Calu3 (cell line): Measurements from ENCODE around the gene SNX1. TPM values are rescaled to one million over a fixed set of nuclear protein-coding genes. Genes with fewer than 3 reads are reported as not detected.
"Not testable (repeated sequence)": the region's sequence is repeated elsewhere in the genome, so short reads cannot be mapped to it uniquely, and the experiment has no call there.

ENCODE experiments used
- BruUV-seq: library from RNA; stranded (reverse); fragments of 400-500 nt; replicated peaks from 2 replicates; lab custom pipeline; 2021; lab: Mats Ljungman, UMichigan
- CTCF ChIA-PET: fragments of 300-600 bp; sonication (Branson Sonifier 250); formaldehyde crosslinking; loops from one replicate; lab custom pipeline; 2022; ENCODE audit warnings: antibody characterized with exemption; lab: Charles Lee
- DNase-seq: peaks from one replicate; pipeline ENCODE4 v3.0.0; 2022
- H3K27ac Mint-ChIP-seq: one replicate; pipeline ENCODE4 v1.8.0; 2022; ENCODE audit warnings: mixed read lengths; ENCODE audit not compliant: unreplicated experiment
- H3K27me3 Mint-ChIP-seq: one replicate; pipeline ENCODE4 v1.8.0; 2022; ENCODE audit warnings: mixed read lengths; ENCODE audit not compliant: unreplicated experiment
- H3K36me3 Mint-ChIP-seq: one replicate; pipeline ENCODE4 v1.8.0; 2022; ENCODE audit warnings: mild to moderate bottlenecking, moderate library complexity, mixed read lengths; ENCODE audit not compliant: insufficient read depth, unreplicated experiment
- H3K4me1 Mint-ChIP-seq: one replicate; pipeline ENCODE4 v1.8.0; 2022; ENCODE audit warnings: mild to moderate bottlenecking, low read depth, mixed read lengths; ENCODE audit not compliant: unreplicated experiment
- H3K4me3 Mint-ChIP-seq: one replicate; pipeline ENCODE4 v1.8.0; 2022; ENCODE audit warnings: mild to moderate bottlenecking, low read depth, moderate library complexity, mixed read lengths; ENCODE audit not compliant: unreplicated experiment
- H3K9me3 Mint-ChIP-seq: one replicate; pipeline ENCODE4 v1.8.0; 2022; ENCODE audit warnings: low read depth, mixed read lengths; ENCODE audit not compliant: unreplicated experiment
- intact Hi-C: fragments of 100-400 bp; cut with micrococcal nuclease; formaldehyde crosslinking; loops from one replicate; pipeline ENCODE4 v1.10.0; 2022; ENCODE audit not compliant: unreplicated experiment
- total RNA-seq: library from RNA; stranded (reverse); gene quantifications from 2 replicates; pipeline ENCODE4 v1.2.3, GENCODE V29; 2022
- TF ChIP-seq, protein P1 (sequence below): fragments of 200-600 bp; IDR thresholded peaks from one replicate; pipeline ENCODE4 v1.8.0; 2022; ENCODE audit warnings: antibody characterized with exemption; ENCODE audit not compliant: unreplicated experiment

The SNX1 gene
- total RNA-seq, 1 experiment from 2014 or later = 108 TPM

DNA sequence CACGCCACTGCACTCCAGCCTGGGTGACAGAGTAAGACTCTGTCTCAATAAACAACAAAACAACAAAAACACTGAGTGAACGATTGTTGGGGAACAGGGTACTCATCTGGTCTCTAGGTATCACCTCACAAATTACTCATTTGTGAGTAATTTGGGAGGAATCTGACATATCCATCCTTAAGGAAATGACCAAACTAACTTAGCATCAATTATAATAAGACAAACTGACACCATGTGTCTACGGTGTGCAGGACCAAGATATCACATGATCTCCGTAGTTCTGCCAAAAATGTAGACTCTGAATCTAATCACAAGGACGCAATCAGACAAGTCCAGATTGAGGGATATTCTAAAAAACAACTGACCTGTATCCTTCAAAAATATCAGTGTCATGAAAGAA, 37.5 kb upstream of the SNX1 start:
- TF ChIP-seq, protein P1, sequence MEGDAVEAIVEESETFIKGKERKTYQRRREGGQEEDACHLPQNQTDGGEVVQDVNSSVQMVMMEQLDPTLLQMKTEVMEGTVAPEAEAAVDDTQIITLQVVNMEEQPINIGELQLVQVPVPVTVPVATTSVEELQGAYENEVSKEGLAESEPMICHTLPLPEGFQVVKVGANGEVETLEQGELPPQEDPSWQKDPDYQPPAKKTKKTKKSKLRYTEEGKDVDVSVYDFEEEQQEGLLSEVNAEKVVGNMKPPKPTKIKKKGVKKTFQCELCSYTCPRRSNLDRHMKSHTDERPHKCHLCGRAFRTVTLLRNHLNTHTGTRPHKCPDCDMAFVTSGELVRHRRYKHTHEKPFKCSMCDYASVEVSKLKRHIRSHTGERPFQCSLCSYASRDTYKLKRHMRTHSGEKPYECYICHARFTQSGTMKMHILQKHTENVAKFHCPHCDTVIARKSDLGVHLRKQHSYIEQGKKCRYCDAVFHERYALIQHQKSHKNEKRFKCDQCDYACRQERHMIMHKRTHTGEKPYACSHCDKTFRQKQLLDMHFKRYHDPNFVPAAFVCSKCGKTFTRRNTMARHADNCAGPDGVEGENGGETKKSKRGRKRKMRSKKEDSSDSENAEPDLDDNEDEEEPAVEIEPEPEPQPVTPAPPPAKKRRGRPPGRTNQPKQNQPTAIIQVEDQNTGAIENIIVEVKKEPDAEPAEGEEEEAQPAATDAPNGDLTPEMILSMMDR = no peak
- no TSS peak for BruUV-seq
- Mint-ChIP-seq H3K36me3 (no peaks in the 10 kb centered on the region), H3K27me3 (no peaks in the 10 kb centered on the region), H3K9me3 (no peaks in the 10 kb centered on the region), H3K4me1 (no peaks in the 10 kb centered on the region), H3K27ac (no peak overlapping the region), H3K4me3 (no peak overlapping the region)
- CTCF ChIA-PET = no interaction called here
- no peak for DNase-seq
- intact Hi-C loops = no loop called here

- CTCF ChIA-PET, H3K27ac Mint-ChIP-seq, intact Hi-C loops, H3K27me3 Mint-ChIP-seq, BruUV-seq, H3K4me3 Mint-ChIP-seq, H3K4me1 Mint-ChIP-seq, DNase-seq, H3K36me3 Mint-ChIP-seq, H3K9me3 Mint-ChIP-seq: not testable (repeated sequence)
Observed at GRCh38 chr15:64059104-64059503, 36.7 kb upstream of the SNX1 start.

DNA sequence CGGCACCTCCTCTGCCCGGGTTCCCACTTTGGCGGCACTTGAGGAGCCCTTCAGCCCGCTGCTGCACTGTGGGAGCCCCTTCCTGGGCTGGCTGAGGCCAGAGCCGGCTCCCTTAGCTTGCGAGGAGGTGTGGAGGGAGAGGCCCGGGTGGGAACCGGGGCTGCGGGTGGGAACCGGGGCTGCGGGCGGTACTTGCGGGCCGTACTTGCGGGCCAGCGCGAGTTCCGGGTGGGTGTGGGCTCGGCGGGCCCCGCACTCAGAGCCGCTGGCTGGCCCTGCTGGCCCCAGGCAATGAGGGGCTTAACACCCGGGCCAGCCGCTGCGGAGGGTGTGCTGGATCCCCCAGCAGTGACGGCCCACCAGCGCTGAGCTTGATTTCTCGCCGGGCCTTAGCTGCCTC, 35.1 kb upstream of the SNX1 start:
- no peaks in the 10 kb centered on the region for H3K9me3 Mint-ChIP-seq
- CTCF ChIA-PET = no interaction called here
- no TSS peak for BruUV-seq
- DNase-seq = no peak
- H3K27ac Mint-ChIP-seq = no peak overlapping the region
- no peaks in the 10 kb centered on the region for H3K27me3 Mint-ChIP-seq
- no peaks in the 10 kb centered on the region for H3K36me3 Mint-ChIP-seq
- H3K4me3 Mint-ChIP-seq = no peak overlapping the region
- no peaks in the 10 kb centered on the region for H3K4me1 Mint-ChIP-seq
- intact Hi-C loops = no loop called here
- TF ChIP-seq, protein P1 = no peak

DNA sequence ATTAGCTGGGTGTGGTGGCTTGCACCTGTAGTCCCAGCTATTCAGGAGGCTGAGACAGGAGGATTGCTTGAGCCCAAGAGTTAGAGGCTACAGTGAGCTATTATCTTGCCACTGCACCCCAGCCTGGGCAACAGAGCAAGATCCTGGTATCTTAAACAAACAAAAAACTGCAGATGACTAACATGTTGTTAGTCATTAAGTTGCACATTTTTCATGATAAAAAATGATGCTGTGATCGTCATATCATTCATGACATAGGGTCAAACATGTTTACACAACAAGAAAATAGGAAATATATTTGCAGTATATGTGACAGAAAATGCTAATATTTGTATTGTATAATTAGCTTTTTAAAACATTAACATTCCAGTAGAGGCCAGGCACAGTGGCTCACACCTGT, 29.3 kb upstream of the SNX1 start:
- TF ChIP-seq, protein P1 = no peak
- DNase-seq = no peak
- BruUV-seq = no TSS peak
- intact Hi-C loops = loop anchor here (2.0 kb wide), 2 partner anchors 122 to 240 kb away; no protein-coding TSS in a partner anchor
- H3K4me3 Mint-ChIP-seq = no peak overlapping the region
- no peaks in the 10 kb centered on the region for H3K4me1 Mint-ChIP-seq
- no peaks in the 10 kb centered on the region for H3K27me3 Mint-ChIP-seq
- H3K27ac Mint-ChIP-seq = no peak overlapping the region
- CTCF ChIA-PET = interaction anchor here (0.7 to 2.9 kb wide), 3 partner anchors 120 to 314 kb away, joined by 3 to 13 read pairs (median 11); no protein-coding TSS in a partner anchor
- H3K36me3 Mint-ChIP-seq = no peaks in the 10 kb centered on the region
- no peaks in the 10 kb centered on the region for H3K9me3 Mint-ChIP-seq

DNA sequence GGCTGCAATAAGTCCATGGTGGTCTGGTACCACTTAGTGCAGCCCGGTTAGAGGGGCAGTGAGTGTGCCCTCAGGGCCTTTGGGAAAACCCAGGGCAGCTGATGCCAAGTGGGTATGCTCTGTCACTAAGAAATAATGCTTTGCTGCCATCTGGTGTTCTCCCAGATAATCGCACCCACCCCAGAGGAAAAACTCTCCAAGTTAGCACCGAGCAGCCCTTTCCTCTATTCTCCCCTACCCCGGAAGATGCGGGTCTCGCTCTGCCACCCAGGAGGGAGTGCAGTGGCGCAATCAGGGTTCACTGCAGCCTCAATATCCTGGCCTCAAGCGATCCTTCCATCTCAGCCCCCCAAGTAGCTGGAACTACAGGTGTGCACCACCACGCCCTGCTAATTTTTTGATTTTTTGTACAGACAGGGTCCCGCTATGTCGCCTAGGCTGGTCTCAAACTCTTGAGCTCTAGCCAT, 28.2 kb upstream of the SNX1 start:
- TF ChIP-seq, protein P1 = peak; percentile 96
- no peak overlapping the region for H3K4me3 Mint-ChIP-seq
- H3K9me3 Mint-ChIP-seq = no peaks in the 10 kb centered on the region
- H3K4me1 Mint-ChIP-seq = no peaks in the 10 kb centered on the region
- peak; percentile 80 for DNase-seq
- peaks cover 6% of the 10 kb centered on the region for H3K36me3 Mint-ChIP-seq
- no peak overlapping the region for H3K27ac Mint-ChIP-seq
- intact Hi-C loops = loop anchor here (1.0 to 2.0 kb wide), 4 partner anchors 123 to 457 kb away; no protein-coding TSS in a partner anchor
- no peaks in the 10 kb centered on the region for H3K27me3 Mint-ChIP-seq
- CTCF ChIA-PET = interaction anchor here (0.7 to 2.9 kb wide), 8 partner anchors 21 to 458 kb away, joined by 3 to 50 read pairs (median 6); partner anchors contain the start of genes CIAO2A and DAPK2
- no TSS peak for BruUV-seq
